Measurements from ENCODE around the gene FCHSD2. TPM values are rescaled to one million over a fixed set of nuclear protein-coding genes. Genes with fewer than 3 reads are reported as not detected.

The FCHSD2 gene
- 20.4 and 27.5 TPM in 2 replicates for total RNA-seq

GRCh38 chr11:73142128-73142377 is at the start of gene FCHSD2:
Gene FCHSD2, minus strand, starts transcription at chr11:73142318. Its CDS starts 441 bp downstream, at chr11:73141877.

GRCh38 chr11:72814286-72815109 is 327.6 kb downstream of the FCHSD2 start, which contains the start of gene ATG16L2:
Gene ATG16L2, plus strand, starts transcription at chr11:72814411. Its CDS starts 35 bp downstream, at chr11:72814446.

GRCh38 chr11:72793425-72794367 is 348.4 kb downstream of the FCHSD2 start, which contains the start of gene STARD10:
Gene STARD10, minus strand, starts transcription at chr11:72794047. Its CDS starts 12,866 bp downstream, at chr11:72781181.

Other genes starting within 250 kb of the FCHSD2 start
- under 0.01 and 0.11 TPM in 2 replicates for gene P2RY2, start 76.0 kb upstream of the FCHSD2 start, total RNA-seq
- gene P2RY6, start 130.0 kb upstream of the FCHSD2 start, total RNA-seq = 0.11 and 0.17 TPM in 2 replicates
- gene ARHGEF17, start 166.0 kb upstream of the FCHSD2 start, total RNA-seq = 48.4 and 60.4 TPM in 2 replicates
- 2.5 and 5.0 TPM in 2 replicates for gene RELT, start 234.1 kb upstream of the FCHSD2 start, total RNA-seq

All from dermis lymphatic vessel endothelial cell (primary cell).